ENCODE results near the gene ASCL5.

Gene ASCL5

GRCh38 chr1:201103666-201104065, 23.3 kb downstream of the ASCL5 start:
- DNase-seq (ENCODE audit: extremely low spot score): no peak
- POLR2A ChIA-PET: no interaction called here
- CTCF ChIA-PET: interaction anchor here (1.1 to 1.2 kb wide), 2 partner anchors 9 to 15 kb away, joined by 3 read pairs; no protein-coding TSS in a partner anchor
- TF ChIP-seq, protein P1, sequence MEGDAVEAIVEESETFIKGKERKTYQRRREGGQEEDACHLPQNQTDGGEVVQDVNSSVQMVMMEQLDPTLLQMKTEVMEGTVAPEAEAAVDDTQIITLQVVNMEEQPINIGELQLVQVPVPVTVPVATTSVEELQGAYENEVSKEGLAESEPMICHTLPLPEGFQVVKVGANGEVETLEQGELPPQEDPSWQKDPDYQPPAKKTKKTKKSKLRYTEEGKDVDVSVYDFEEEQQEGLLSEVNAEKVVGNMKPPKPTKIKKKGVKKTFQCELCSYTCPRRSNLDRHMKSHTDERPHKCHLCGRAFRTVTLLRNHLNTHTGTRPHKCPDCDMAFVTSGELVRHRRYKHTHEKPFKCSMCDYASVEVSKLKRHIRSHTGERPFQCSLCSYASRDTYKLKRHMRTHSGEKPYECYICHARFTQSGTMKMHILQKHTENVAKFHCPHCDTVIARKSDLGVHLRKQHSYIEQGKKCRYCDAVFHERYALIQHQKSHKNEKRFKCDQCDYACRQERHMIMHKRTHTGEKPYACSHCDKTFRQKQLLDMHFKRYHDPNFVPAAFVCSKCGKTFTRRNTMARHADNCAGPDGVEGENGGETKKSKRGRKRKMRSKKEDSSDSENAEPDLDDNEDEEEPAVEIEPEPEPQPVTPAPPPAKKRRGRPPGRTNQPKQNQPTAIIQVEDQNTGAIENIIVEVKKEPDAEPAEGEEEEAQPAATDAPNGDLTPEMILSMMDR (IDR thresholded peaks at IDR 0.05; ENCODE audit: control extremely low read depth, extremely low read depth, low read depth, missing control alignments): no peak

GRCh38 chr1:201100169-201100930, 26.6 kb downstream of the ASCL5 start:
- DNase-seq (ENCODE audit: extremely low spot score): no peak
- ChIA-PET CTCF (interaction anchor here (1.2 to 4.3 kb wide), 6 partner anchors 13 to 128 kb away, joined by 3 to 20 read pairs (median 4); partner anchors contain the start of gene CACNA1S), POLR2A (interaction anchor here (0.6 kb wide), 1 partner anchor 1550 kb away, joined by 3 read pairs; no protein-coding TSS in a partner anchor)
- TF ChIP-seq, protein P1 (IDR thresholded peaks at IDR 0.05; ENCODE audit: control extremely low read depth, extremely low read depth, low read depth, missing control alignments): no peak

GRCh38 chr1:201098992-201099677, 27.8 kb downstream of the ASCL5 start:
- TF ChIP-seq, protein P1 (IDR thresholded peaks at IDR 0.05; ENCODE audit: control extremely low read depth, extremely low read depth, low read depth, missing control alignments): no peak
- no peak for DNase-seq (ENCODE audit: extremely low spot score)
- CTCF ChIA-PET: interaction anchor here (1.1 to 4.3 kb wide), 6 partner anchors 12 to 23 kb away, joined by 3 to 20 read pairs (median 4); partner anchors contain the start of gene CACNA1S
- POLR2A ChIA-PET: no interaction called here

DNA sequence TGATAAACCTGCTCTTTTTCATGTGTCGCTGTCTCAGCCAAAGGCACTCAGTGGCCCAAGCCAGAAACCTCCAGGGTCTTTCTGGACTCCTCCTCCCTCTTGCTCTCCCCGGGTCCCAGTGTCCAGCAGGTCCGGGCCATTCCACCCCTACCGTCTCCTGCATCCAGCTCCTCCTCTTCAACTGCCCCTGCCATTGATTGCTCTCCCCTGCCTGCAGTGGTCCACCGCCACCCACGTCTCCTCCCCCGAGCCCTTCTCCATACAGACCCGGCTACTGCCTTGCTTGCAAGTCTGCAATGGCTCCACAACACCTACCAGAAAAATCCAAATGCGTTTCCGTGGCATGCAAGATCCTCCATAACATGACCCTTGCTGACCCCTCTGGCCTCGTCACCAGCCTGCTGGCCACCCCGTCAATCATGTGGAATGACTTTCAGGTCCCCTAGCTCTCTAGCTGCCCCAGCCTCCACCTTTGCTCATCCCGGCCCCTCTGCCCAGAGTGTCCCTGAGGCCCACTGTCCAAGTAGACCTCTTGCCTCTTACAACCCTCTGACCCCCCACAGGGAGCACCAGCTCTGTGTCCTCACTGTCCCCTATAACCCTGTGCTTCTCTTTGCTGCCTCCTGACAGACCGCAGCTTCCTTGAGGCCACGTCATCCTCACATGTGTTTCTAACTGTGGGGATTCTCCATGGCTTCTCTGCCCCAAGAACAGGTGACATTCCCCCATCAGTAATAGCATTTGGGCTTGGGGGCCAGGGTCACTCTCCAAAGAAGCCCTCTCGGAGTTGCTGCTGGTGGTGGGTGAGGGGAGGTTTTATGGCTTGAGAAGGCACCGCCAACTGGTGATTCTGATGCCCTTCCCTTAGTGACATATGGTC, 29.8 kb downstream of the ASCL5 start:
- DNase-seq (ENCODE audit: extremely low spot score): no peak
- CTCF ChIA-PET: interaction anchor here (1.2 to 4.3 kb wide), 7 partner anchors 8 to 22 kb away, joined by 3 to 20 read pairs (median 9); partner anchors contain the start of gene CACNA1S
- POLR2A ChIA-PET: no interaction called here
- TF ChIP-seq, protein P1 (IDR thresholded peaks at IDR 0.05; ENCODE audit: control extremely low read depth, extremely low read depth, low read depth, missing control alignments): no peak

DNA sequence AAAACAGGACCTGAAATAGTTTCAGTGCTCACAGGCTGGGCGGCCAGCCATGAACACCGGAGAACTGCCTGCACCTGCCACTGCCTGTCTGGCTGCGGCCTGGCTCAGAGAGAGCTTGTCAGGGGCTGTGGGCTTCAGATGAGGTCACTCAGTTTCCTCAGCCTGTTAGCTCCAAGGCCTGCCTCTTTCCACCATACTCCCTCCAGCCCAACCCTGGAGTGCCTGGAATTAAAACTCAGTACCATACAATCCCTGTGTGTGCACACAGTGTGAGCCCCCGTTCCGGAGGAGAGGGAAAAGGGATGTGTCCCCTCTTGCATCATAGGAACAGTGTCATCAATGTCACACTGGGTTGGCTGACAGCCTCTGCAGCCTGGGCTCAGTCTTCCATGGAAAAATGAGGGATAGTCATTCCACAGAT, 30.9 kb downstream of the ASCL5 start:
- ChIA-PET CTCF (interaction anchor here (1.0 to 2.4 kb wide), 7 partner anchors 9 to 385 kb away, joined by 3 to 12 read pairs (median 5); no protein-coding TSS in a partner anchor), POLR2A (no interaction called here)
- DNase-seq (ENCODE audit: extremely low spot score): peak; percentile 35
- TF ChIP-seq, protein P1 (IDR thresholded peaks at IDR 0.05; ENCODE audit: control extremely low read depth, extremely low read depth, low read depth, missing control alignments): no peak
